HG03565 (cell line): ENCODE results near the gene LIN28A.

Experiments used
- ATAC-seq: cut with Tn5 transposase; IDR thresholded peaks from one replicate; pipeline ENCODE4 v1.9.1; 2021; ENCODE audit warnings: mild to moderate bottlenecking, moderate library complexity; ENCODE audit not compliant: unreplicated experiment

The LIN28A gene

GRCh38 chr1:26387447-26387846 lies 23.2 kb upstream of the LIN28A start:
- ATAC-seq, result no peak

DNA sequence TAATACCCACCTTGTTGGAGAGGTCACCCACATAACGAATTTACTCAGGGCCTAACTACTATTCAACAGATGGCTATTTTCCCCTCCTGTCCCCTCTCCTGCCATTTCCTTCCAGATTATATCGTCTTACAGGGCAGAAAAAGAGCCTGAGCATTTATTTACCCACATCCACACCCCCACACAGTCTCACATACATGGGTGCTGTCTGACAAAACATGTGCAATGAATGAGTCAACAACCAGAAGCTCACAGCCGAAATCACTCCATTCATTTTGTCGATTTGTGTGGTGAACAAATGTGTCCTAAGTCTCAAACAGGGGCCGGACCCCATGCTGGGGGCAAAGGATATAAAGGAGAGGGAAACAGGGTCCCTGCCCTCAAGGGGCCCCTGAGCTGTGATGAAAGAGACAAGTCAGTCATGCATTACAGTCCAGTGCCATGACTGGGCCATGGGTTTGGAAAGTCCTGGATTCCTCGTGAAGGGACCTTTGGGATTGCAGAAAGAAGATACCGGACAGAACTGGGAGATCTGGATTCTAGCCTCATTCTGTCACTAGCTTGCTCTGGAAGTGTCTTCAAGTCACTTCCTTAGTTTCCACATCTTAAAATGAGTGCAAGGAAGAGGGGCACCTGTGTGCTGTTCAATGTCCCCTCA lies 21.7 kb upstream of the LIN28A start:
- ATAC-seq, result no peak

- no peak for ATAC-seq
These were observed 20.9 kb upstream of the LIN28A start for GRCh38 chr1:26389604-26390247.

DNA sequence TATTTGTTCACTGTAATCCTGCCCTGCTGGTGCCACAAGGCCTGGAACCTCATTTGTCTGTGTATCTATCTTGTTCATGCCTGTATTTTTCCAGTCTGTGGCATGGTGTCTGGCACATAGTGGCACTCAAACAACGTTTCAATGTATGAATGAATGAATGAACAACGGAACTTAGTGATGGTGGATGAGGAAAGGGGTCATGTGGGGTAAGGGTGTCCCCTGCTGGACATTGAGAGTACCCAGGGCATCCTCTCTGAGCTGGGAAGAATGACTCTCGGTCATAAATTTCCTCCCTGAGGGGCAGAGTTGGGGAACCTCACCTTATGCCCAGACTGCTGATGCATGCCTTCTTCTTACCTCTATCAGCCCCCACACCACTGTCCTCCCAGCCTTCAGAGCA lies 19.2 kb upstream of the LIN28A start:
- ATAC-seq, result no peak

DNA sequence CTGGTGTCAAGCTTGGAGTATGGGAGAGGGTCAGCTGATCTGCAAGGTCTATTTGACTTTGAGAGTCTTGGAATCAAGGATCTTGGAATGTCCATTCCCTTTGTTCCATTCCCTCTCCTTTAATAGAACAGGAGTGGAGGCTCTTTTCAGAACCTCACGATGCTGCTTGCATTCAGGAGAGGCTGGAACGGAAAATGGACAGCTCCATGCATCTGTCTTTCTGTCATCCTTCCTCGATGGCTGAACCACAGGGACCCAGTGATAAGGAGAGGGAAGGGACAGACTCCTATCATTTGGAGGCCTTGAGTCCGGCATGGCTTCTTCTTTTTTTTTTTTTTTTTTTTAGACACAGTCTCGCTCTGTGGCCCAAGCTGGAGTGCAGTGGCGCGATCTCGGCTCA lies 14.9 kb upstream of the LIN28A start:
- ATAC-seq, result no peak

DNA sequence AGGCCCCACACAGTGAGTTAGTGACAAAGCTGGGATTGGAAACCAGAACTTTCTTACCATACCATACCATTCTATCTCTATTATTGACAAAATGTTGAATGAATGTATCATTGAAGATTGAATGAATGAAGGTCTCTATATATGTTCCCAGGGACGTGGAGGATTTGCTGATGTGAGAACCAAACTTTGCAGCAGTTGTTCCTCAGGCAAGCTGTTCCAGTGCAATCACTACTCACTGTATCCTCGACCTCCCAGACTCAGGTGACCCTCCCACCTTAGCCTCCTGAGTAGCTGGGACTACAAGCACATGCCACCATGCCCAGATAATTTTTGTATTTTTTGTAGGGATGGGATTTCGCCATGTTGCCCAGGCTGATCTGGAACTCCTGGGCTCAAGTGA lies 11.6 kb upstream of the LIN28A start:
- ATAC-seq, result no peak

- no peak for ATAC-seq
These were observed 8.7 kb upstream of the LIN28A start for GRCh38 chr1:26401891-26402290.

DNA sequence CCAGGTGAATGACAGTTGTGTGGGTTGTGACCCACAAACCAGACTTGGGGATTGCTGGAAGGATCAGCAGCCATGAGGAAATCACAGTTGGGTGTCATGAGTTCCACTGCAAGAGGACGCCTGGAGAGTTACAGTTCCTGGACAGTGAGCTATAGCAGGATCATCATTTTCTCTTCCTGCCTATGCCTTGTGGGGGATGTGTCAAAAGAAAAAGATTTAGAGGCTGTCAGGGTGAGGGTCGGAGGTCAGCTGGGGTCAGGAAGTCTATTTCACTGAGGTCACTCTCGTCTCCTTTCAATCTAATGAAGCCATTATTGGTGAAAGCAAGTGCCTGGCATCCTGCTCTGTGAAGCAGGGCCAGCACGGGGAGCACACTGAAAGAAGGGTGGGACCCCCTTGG lies 7.0 kb upstream of the LIN28A start:
- no peak for ATAC-seq

GRCh38 chr1:26404641-26405040 lies 6.0 kb upstream of the LIN28A start:
- ATAC-seq, result no peak

DNA sequence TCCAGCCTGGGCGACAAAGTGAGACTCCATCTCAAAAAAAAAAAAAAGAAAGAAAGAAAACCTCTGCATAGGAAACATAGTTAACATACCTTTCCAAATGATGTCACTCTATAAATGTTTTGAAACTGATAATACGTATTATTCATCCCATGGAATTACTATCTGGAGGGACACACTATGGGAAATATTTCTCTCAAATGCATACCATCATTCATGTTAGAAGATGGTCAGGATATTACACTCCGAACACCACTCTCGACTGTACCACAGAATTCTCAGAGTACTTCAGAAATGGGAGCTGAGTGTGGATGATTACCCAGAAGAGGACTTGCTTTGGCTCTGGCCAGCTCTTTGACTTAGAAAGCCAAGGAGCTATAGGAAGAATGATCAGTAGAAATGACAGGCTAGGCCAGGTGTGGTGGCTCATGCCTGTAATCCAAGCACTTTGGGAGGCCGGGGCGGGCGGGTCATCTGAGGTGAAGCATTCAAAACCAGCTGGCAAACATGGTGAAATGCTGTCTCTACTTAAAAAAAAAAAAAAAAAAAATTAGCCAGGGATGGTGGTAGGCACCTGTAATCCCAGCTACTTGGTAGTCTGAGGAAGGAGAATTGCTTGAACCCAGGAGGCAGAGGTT lies 5.2 kb upstream of the LIN28A start:
- ATAC-seq, result no peak

DNA sequence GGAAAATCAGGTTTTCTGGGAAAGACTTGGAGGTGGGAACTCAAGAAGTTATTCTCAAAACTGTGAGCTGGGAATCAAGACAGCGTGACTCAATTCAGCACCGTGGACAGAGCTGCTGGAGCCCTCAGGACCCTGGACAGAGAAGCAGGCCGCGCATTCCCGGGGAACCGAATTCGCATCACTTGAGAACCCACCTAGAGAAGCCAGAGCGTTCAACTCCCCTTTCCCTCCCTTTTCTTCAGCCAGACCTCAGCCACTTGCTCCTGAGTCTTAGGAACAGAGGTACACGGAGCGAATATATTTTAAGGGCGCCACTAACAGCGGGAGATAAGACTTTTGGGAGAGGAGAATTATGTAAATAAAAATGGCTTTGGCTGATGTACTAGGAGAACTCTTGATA lies 2.0 kb upstream of the LIN28A start:
- no peak for ATAC-seq

GRCh38 chr1:26409191-26409807 lies 1.3 kb upstream of the LIN28A start:
- ATAC-seq, result no peak

GRCh38 chr1:26411624-26412074 lies 1.0 kb downstream of the LIN28A start:
- no peak for ATAC-seq

DNA sequence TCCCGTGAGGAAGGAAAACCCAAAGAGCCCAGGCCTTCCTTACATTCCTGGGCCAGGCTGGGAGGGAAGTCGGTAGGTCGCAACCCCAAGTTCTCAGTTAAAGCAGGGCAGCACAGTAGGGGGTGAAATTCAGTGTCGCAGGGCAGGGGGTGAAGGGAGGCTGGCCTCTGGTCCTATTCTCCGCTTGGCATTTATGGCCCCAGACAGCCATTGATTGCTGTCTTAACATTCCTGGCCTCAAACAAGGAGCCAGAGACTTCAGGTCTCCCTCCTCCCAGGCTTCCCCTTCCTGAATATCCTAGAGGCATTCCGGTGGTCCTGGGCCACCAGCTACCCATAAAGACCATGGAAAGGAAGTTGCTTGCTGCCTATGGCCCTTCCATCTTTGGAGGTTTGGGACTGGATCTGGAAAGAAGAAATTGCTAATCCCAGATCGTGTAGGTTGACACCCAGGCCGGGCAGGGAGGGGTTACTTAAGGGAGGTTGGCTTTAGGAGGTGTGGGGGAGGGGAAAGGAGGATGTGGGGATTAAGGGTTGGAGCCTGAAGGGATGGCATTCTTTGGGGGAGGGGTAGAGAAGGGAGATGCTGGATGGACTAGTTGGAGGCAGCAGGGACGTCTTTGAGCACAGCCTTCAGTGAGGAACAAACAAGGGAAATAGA lies 1.7 kb downstream of the LIN28A start:
- ATAC-seq, result no peak

- ATAC-seq, result no peak
These were observed 2.4 kb downstream of the LIN28A start for GRCh38 chr1:26413031-26413430.

- ATAC-seq, result peak; percentile 54
These were observed 6.6 kb downstream of the LIN28A start for GRCh38 chr1:26417111-26417759.

DNA sequence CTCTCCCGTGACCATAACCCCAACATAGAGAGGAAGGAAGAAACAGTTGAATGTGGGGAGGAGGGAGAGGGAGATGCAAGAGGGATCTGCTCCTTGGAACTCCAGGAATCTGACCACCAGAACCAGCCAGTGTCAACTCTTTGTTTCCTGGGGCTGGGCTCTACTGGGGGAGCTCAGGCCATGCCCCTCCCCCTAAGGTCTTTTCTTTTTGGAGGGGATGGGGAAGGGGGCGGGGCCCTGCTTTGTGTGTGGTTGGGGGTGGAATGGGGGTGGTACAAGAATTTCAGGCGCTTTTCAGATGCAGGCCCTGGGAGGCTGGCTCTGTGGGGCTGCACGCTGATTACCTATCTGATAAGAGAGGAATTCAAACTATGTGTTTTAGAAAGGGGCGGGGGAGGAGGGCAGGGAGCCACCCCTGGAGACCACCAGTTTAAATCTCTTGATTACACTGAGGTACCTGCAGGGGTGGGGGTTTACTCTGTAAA lies 8.3 kb downstream of the LIN28A start:
- ATAC-seq, result no peak

DNA sequence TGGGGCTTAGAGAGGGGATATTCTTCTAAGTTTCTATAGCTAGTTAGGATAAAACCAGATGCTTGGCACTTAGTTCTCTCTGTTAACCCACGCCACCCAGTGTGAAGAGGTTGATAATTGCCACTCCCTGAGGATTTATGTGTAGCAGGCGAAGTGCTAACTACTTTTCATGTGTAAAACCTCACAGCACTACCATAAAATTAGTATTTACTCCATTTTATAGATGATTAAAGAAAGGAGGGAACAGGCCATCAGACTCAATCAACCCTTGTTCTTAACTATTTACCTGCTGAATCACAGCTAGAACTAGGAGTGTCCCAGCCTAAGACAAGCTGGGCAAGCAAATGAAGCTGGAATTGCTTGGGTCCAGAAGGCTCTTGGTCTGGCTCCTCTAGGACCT lies 8.9 kb downstream of the LIN28A start:
- ATAC-seq, result no peak

GRCh38 chr1:26429721-26430120 lies 19.1 kb downstream of the LIN28A start:
- ATAC-seq, result no peak

DNA sequence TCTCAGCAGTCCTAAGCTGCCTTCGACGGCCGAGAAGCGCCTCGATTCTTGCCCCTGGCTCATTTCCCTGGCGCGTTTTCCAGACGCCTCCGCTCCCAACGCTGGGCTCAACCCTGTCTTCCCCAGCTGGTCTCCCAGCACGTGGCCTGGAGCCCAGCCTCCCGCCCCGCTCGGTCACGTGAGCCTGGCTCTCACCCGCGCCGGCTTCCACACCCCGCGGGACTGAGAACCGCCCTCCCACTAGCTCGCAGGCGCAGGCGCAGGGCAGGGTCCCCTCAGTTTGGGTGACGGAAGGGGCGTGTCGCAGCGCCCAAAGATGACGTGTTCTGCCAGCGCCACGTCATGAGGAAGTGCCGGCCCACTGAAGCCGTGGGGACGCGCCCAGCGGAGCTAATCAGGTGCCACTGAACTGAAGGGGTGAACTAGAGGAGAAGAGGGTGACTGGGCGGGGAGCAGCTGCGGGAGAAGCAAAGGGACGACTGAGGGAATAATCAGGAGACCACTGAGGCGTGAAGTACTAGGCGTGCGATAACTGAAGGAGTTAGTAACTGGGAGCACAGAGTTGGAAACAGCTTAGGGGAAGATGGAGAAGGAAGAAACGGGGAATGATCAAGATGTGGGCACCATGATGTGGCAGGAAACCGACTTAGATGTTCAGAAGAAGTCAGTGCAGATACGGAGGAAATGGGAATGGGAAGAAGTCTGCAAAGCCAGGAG lies 21.5 kb downstream of the LIN28A start, which contains the start of gene DHDDS:
TSS of gene DHDDS (plus strand) at position 343 of the 717 bp plus-strand sequence. CDS start 625 bp downstream, outside the sequence.
- peak; percentile 90 for ATAC-seq
